HG02623 (cell line): Measurements from ENCODE around the gene CENPVL1.
"Not testable (repeated sequence)": the region's sequence is repeated elsewhere in the genome, so short reads cannot be mapped to it uniquely, and the experiment has no call there.

Experiments
- ATAC-seq: cut with Tn5 transposase; IDR thresholded peaks from one replicate; pipeline ENCODE4 v1.9.1; 2021; ENCODE audit warnings: moderate library complexity; ENCODE audit not compliant: unreplicated experiment

The CENPVL1 gene

DNA sequence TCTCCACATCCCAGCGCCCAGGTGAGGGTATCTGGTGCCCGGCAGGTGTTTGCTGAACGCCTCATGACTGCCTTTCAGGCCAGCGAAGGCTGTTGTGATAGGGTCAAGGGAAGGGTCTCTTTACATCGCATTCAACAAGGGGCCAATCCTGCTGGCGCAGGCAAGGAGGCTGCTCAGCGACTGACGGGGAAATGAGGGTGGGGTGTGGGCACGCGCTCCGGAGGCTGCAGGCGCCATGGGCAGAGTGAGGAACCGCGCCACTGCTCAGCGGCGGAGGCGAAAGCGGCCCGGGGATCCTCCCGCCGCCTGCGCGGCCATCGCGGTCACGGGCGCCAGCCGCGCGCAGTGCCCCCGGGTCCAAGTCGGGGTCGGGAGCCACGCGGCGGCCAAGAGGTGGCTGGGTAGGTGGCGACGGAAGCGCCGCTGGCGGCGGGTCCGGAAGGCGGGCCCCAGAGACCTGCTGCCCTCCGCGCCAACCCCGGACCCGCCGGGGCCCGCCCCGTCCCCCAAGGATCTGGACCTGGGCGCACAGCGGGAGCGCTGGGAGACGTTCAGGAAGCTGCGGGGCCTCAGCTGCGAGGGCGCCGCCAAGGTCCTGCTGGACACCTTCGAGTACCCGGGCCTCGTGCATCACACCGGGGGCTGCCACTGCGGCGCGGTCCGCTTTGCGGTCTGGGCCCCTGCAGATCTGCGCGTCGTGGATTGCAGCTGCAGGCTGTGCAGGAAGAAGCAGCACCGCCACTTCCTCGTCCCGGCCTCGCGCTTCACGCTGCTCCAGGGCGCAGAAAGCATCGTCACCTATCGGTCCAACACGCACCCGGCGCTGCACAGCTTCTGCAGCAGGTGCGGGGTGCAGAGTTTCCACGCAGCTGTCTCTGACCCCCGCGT is at the start of gene CENPVL1:
CENPVL1 (plus strand) TSS at position 236 of the 888 bp plus-strand sequence; CDS start at position 236, 0 bp downstream.
- ATAC-seq, result not testable (repeated sequence)

GRCh38 chrX:51665981-51666380 is 44.3 kb upstream of the CENPVL1 start:
- no peak for ATAC-seq

DNA sequence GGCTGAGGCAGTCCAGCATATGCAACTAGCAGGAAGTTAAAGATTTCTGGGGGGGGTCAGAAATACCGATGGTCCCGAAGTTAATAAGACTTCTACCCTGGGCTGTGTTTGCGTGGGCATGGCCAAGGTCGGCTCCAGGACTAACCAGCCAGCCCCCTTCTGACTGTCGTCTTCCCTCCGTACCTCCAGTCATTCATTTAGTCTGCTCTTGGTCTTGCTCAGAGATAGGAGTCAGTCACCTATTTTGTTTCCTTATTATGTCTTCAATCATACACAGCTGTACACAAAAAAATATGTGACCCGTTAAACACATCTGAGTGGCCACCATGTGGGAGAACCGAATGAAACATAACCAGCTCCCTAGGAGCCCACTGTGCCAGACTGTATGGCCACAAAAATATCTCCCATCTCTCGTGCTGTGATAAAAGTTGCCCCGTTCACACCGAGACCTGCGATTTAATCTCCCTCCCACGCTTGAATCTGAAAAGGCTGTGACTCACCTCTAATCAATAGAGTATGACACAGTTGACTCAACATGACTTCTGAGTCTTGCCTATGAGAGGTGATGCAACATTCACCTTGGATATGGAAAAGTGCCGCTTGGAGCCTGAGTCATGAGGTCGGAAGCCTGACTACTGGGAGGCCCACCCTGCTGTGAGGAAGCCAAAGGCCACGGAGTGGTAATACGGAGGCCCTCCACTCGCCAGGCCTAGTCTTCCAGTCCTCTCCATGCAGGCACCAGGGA is 30.5 kb upstream of the CENPVL1 start:
- ATAC-seq, result not testable (repeated sequence)

DNA sequence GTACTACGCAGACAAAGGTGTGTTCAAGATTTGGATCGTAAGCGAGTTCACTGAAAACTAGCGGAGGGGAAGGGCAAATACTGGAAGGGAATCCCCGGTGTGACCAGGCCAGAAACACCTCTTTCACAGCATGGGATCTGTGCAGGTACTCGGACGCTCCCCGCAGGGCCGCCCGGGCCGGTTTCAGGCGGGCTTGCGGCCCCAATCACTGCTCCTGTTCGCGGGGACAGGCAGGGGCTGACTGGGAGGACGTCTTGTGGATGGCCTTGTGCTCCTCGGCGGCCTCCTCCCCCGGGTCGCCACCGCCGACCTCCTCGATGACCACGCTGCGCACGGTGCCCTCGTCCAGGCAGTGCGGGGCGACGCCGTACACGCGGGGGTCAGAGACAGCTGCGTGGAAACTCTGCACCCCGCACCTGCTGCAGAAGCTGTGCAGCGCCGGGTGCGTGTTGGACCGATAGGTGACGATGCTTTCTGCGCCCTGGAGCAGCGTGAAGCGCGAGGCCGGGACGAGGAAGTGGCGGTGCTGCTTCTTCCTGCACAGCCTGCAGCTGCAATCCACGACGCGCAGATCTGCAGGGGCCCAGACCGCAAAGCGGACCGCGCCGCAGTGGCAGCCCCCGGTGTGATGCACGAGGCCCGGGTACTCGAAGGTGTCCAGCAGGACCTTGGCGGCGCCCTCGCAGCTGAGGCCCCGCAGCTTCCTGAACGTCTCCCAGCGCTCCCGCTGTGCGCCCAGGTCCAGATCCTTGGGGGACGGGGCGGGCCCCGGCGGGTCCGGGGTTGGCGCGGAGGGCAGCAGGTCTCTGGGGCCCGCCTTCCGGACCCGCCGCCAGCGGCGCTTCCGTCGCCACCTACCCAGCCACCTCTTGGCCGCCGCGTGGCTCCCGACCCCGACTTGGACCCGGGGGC is 28.2 kb upstream of the CENPVL1 start:
- ATAC-seq, result not testable (repeated sequence)

GRCh38 chrX:51682720-51683062 is 27.6 kb upstream of the CENPVL1 start, which contains the start of gene CENPVL2:
CENPVL2 (minus strand) TSS chrX:51682831; CDS start chrX:51682831, 0 bp downstream.
- ATAC-seq, result not testable (repeated sequence)

- ATAC-seq, result no peak
Observed at GRCh38 chrX:51694254-51694653, 16.1 kb upstream of the CENPVL1 start.

- no peak for ATAC-seq
Observed at GRCh38 chrX:51697397-51697796, 12.9 kb upstream of the CENPVL1 start.

DNA sequence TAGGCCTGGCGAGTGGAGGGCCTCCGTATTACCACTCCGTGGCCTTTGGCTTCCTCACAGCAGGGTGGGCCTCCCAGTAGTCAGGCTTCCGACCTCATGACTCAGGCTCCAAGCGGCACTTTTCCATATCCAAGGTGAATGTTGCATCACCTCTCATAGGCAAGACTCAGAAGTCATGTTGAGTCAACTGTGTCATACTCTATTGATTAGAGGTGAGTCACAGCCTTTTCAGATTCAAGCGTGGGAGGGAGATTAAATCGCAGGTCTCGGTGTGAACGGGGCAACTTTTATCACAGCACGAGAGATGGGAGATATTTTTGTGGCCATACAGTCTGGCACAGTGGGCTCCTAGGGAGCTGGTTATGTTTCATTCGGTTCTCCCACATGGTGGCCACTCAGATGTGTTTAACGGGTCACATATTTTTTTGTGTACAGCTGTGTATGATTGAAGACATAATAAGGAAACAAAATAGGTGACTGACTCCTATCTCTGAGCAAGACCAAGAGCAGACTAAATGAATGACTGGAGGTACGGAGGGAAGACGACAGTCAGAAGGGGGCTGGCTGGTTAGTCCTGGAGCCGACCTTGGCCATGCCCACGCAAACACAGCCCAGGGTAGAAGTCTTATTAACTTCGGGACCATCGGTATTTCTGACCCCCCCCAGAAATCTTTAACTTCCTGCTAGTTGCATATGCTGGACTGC is 2.8 kb downstream of the CENPVL1 start:
- ATAC-seq, result not testable (repeated sequence)

DNA sequence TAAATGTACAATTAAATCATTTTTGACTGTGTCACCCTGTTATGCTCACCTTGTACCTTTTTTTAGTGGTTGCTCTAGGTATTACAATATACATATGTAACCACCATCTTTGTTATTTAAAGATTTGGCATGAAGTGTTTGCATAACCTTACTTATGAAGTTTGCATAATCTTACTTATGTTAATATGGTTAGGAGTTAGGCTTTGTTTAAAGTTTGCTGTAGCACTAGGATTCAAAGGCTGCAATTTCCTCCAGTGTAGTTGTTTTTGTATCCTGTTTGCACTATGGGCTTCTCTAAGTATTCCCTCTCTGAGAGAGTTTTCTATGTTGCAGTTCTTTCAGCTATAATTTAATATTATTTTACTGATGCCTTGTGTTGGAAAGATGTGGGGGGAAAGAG is 17.9 kb downstream of the CENPVL1 start:
- no peak for ATAC-seq

DNA sequence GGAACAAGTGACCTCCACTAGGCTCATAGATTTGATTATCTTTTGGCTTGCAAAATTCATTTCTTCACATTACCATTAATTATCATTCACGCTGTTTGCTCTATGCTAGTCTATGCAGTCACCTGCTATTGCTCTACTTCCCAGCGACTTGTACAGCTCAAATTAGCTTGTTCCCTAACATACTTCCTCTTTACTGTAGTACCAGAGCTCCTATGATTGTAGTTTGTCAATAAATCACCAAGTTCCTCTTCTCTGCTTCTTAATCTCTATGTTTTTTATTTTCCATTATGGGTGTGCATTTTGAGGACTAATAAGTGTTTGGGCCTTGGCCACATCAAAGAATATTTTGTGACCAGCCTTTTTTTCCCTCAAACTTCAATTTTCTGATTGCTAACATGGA is 26.8 kb downstream of the CENPVL1 start:
- ATAC-seq, result no peak

GRCh38 chrX:51742586-51742985 is 32.3 kb downstream of the CENPVL1 start:
- no peak for ATAC-seq

DNA sequence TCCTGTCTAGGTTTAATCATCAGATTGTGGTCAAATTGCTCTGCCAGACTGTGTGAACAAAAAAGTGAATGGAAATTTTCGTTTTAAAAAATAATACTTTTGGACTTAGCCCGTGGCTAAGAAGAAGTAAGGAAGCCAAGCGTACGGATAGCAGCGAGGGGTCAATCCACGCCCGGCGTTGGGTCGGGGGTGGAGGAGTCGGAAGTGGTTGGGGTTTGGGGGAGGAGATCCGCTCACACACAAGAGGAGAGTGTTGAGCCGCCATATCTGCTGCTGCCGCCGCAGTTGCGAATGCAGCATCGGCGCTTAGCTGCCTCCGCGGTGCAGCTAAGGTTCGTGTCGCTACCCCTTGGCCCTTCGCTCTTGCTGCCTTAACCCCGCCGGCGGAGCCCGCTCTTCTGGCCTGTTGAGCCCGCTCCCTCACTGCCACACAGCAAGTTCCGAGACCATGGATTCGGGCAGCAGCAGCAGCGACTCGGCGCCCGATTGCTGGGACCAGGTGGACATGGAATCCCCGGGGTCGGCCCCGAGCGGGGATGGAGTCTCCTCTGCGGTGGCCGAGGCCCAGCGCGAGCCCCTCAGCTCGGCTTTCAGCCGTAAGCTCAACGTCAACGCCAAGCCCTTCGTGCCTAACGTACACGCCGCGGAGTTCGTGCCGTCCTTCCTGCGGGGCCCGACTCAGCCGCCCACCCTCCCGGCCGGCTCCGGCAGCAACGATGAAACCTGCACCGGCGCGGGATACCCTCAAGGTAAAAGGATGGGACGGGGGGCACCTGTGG is 33.1 kb downstream of the CENPVL1 start, which contains the start of gene GSPT2:
GSPT2 (plus strand) TSS at position 264 of the 779 bp plus-strand sequence; CDS start at position 449, 185 bp downstream.
- ATAC-seq, result peak; percentile 91

DNA sequence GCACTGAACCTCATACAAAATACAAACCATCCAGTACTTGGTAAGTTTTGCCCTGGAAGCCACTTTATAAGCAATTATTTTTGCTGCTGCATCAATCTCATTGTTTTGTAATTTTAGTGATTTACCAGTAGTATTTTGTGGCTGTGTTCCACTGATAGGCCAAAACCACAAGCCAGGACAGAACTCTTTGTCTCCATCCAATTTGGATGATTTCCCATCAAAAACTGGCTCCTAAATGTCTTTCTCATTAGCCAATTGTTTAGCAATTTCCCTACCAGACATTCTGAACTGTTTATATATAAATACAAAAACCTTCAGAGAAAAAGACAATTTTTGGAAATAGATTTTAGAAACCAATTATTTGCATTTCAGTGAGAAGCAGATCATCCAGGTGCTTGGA is 37.4 kb downstream of the CENPVL1 start:
- ATAC-seq, result no peak

GRCh38 chrX:51759055-51759839 is 48.9 kb downstream of the CENPVL1 start:
- no peak for ATAC-seq

- no peak for ATAC-seq
Observed at GRCh38 chrX:51760657-51761056, 50.3 kb downstream of the CENPVL1 start.
